GM18858 (cell line): ENCODE results near the gene BEST4.
"Not testable (repeated sequence)": the region's sequence is repeated elsewhere in the genome, so short reads cannot be mapped to it uniquely, and the experiment has no call there.

Source experiments
- ATAC-seq: cut with Tn5 transposase; IDR thresholded peaks from one replicate; pipeline ENCODE4 v1.9.1; 2021; ENCODE audit not compliant: unreplicated experiment

BEST4 gene

GRCh38 chr1:44803062-44803311 is 15.0 kb upstream of the BEST4 start:
- ATAC-seq = no peak

- no peak for ATAC-seq
These were observed 14.5 kb upstream of the BEST4 start for GRCh38 chr1:44802306-44803061.

GRCh38 chr1:44801491-44802305 is 13.7 kb upstream of the BEST4 start:
- ATAC-seq = no peak

GRCh38 chr1:44799770-44800584 is 12.0 kb upstream of the BEST4 start, which contains the start of gene PLK3:
Gene PLK3 (plus strand): TSS chr1:44800377. CDS start chr1:44800464, 87 bp downstream.
- peak; percentile 60 for ATAC-seq

GRCh38 chr1:44798481-44799365 is 10.8 kb upstream of the BEST4 start:
- no peak for ATAC-seq

- not testable (repeated sequence) for ATAC-seq
These were observed 9.9 kb upstream of the BEST4 start for GRCh38 chr1:44797886-44798285.

- no peak for ATAC-seq
These were observed 4.9 kb upstream of the BEST4 start for GRCh38 chr1:44792736-44793502.

GRCh38 chr1:44790968-44791801 is 3.2 kb upstream of the BEST4 start:
- no peak for ATAC-seq

GRCh38 chr1:44787506-44787905 is 464 bp downstream of the BEST4 start:
- no peak for ATAC-seq

GRCh38 chr1:44786841-44787426 is 1.0 kb downstream of the BEST4 start:
- no peak for ATAC-seq

GRCh38 chr1:44786138-44786840 is 1.7 kb downstream of the BEST4 start:
- ATAC-seq = no peak

GRCh38 chr1:44785501-44786137 is 2.4 kb downstream of the BEST4 start:
- no peak for ATAC-seq

- no peak for ATAC-seq
These were observed 3.0 kb downstream of the BEST4 start for GRCh38 chr1:44785029-44785380.

- ATAC-seq = no peak
These were observed 3.6 kb downstream of the BEST4 start for GRCh38 chr1:44784094-44785028.

- ATAC-seq = no peak
These were observed 4.3 kb downstream of the BEST4 start for GRCh38 chr1:44783697-44784093.

GRCh38 chr1:44780583-44781121 is 7.3 kb downstream of the BEST4 start:
- ATAC-seq = no peak
